DMS153 (cell line): Measurements from ENCODE around the gene SATB2.

Experiments
- DNase-seq: peaks from one replicate; lab custom pipeline; 2025; lab: John Stamatoyannopoulos, UW

SATB2 gene

GRCh38 chr2:199465988-199466691 is 8.4 kb upstream of the SATB2 start:
- no peak for DNase-seq

DNA sequence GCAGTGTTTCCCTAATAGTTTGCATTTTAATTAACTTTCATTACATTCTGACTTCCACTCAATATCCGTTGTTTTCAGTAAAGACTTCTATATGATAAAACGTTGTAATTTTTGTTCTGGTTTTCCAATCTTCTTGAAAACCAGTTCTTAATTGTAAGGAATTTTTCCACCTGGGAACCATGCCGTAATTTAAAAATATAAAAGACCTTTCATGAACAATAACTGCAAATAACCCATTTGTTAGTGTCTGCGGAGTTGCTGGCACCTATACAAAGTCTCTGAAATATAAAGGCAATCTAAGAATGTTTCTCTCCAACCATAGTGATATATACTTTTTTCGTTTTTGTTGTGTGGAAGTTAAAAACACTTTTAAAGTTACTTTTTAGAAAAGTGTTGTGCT is 7.7 kb upstream of the SATB2 start:
- no peak for DNase-seq

- no peak for DNase-seq
These were observed 7.0 kb upstream of the SATB2 start for GRCh38 chr2:199464606-199465352.

GRCh38 chr2:199463708-199464605 is 6.2 kb upstream of the SATB2 start:
- no peak for DNase-seq

DNA sequence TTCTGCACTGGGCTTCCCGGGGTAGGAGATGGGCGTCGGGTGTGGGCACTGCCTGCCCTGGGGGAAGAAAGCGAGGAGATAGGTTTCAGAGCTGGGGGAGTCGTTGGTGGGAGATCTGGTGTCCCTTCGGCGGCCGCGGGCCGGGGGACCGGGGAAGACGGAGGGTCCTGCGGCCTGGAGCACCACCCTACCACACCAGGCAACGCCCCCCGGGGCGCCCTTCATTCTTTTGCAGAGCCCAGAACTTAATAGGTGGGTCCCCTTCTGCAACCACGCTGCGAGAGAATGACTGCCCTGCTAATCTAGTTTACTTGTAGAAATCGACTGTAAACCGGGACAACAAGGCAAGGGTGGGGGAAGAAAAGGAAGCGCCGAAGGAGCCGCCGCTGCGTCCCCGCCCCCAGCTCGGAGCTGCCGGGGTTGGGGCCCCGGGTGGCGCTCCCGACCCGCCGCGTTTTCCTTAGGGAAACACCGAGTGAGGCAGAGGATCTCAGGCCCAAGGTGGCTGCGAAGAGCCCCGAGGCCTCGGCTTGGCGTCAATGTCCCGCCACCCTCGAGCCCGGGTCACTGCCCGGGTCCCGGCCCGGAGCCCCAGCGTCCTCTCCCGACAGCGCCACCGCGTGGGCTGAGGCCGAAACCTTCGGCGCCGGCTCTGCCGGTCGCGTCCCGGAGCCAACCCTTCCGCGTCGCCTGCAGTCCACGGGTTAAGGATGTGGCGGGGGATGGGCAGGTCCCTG is 5.4 kb upstream of the SATB2 start:
- DNase-seq = peak; percentile 36

GRCh38 chr2:199462347-199462955 is 4.7 kb upstream of the SATB2 start:
- no peak for DNase-seq

DNA sequence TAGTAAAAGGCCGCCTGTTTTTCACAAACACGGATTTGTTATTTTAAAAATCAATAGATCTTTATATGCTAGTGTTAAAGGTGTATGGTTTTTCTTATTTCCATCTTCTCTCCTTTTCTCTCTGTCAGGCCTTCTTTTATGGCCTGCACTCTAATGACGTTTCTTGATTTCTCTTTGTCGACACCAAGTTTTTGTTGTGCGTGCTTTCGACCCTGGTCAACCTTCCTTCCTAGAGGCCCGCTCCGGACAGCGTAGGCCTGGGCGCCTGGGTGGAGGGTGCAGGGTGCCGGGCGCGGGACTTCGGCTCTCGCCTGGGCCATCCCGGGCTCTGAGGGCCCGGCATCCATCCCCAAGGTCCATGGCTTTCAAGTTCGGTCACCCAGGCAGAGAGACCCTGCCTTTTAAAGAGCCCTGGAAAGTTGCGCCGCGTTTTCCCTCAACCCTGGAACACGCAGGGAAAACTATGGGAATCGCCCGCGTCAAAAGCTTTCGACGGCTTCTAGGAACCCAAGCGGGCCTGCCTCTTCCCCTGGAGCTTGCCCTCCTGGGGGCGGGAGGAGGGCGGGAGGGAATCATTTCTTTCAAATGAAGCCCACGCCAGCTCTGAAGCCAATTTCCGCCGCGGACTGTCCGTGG is 4.1 kb upstream of the SATB2 start:
- no peak for DNase-seq

DNA sequence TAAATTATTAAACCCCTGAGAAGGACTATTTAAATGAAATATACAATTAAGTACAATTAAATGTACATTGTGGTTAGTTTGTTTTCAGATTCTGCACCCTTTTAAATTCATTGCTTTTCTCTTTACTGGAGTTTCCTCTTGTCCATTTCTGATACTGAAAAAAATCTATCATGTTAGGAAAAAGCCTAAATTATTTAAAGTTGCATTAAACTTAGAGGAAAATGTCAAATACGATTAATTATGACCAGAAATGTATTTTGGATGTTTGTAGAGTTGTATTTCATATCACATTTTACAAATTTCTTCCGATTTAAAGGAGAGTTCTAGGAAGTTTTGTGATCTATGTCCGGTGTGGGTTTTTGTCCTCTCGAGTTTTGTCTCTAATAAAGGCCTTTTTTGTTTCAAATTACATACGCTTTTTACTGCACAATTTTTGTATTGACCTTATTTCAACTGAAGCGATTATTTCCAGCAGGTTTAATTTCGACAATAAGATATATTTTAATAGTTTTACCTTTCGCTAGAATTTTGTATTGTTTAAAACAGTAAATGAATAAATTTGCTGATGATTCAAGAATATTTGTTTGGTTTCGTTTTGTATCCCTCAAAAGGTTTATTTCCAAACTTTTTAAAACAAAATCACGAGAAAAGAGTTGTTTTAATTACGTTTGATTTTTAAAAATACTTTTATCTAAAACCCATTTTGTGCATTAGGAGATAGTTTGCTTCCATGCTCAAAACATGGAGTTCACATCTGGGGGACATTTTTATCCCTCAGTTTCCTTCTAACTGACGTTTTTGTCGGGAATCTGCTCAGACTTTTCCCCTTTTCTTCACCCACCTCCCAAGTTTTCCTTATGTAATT is 3.3 kb upstream of the SATB2 start:
- DNase-seq = no peak

DNA sequence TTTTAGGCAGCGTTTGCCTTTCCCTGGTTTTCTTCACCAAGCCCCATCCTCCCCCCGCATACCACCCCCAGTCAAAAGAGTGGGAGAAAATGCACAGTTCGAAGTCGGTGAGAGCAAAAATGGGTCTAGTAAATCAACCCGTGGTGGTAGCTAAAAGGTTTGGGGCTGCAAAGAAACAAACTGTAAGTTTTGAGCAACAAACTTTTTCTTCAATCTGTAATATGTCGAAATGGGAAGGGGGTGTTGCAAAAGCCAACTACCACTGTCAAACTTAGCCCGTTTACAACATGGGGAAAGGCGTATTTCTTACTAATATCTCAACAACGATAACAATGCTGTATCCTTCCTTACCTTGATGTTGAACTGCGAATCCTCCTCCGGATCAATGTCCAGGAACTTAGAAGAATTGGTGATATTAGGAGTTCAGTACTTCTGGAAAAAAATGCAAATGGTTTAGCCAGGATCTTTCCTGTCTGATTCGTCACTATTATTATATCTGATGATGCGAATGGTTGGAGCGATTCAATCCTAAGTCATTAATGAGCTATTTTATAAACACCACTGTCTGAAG is 2.4 kb upstream of the SATB2 start:
- DNase-seq = no peak

- peak; percentile 89 for DNase-seq
These were observed 1.8 kb upstream of the SATB2 start for GRCh38 chr2:199459286-199460100.

DNA sequence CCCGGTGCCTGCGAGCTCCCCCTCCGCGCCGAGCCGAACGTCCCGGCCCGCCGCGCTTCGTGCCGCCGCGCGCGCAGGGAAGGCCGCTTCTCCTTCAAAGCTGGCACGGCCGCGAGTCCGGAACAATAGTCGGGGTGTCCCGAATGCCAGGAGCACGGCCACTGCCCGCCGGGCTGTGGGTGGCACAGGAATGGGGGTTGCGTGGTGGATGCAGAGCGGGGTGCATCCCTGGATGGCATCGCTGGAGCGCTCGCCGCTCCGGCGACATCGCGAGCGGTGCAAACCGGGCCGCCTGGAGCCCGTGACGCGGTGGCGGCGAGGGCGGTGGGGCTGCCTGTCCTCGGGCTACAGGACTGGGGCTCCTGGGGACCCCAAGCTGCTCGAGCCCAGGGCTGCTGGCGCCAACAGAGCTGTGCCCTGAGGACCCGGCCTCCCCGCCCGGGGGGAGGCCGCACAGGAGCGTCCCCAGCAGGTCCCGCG is 1.1 kb upstream of the SATB2 start:
- DNase-seq = no peak

DNA sequence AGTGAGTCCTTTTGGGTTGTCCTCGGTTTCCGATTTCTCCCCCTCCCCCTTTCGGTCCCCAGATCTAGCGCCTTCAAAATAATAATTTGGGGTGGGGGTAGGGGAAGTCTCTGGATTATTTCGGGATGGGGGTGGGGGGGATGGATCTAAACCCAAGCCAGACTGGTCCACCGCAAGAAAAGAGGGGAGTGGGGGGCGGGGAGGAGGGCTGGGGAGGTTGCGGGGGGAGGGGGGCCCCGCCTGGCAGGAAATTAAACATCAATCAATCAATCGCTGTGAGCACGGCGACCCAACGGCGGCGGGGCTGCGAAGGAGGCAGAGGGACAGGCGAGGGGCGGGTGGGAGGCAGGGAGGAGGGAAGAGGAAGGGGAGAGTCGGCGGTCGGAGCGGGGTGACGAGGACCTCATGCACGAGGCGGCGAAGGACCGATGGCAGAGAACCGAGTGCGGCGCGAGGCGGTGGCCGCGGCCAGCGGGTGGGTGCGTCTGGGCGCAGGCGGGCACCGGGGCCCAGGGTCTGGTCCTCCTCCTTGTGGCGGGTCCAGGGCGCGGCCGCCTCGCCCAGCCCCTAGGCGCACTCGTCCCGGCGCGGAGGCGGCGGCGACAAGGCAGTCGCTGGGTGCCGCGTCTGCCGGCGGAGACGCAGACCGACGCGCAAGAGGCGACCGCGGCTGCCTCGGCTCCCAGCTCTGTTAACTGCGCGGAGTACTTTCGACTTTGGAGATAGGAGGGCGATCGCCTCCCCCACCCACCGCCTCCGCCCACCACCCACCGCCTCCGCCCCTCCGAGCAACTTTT is 468 bp upstream of the SATB2 start:
- peak; percentile 32 for DNase-seq

DNA sequence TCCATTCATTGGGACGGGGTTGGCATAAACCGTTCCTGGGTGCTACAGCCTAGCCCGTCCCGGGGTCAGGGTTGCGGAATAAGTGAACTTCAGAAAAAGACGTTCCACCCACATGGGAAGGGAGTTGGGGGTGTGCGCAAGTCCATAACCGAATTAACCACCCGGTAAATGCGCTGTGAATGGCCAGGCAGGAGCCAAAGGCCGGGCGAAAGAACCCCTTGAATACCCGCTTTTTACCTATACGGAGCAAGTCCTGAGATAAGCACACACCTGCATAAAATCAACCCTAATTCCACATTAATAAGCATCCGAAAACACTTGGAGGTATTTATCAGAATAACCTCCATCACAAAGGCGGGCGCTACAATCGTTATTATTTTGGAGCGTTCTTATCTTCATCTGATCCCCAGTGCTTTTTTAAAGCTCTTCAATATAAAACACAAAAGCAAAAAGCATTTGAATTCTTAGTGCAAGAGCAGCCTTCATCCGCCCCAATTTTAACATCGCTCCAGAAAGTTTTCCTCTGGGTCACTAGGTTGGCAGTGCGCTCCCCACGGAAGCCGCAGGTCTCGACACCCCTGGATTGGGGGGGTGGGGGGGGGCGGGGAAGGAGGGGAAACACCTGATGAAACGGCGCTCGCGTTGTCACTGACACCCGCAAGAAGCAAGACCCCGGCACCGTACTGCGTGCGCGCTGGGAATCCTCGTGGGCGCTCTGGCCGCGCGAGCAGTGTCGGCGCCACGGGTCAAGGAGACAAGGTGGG is 1.2 kb downstream of the SATB2 start:
- DNase-seq = no peak

DNA sequence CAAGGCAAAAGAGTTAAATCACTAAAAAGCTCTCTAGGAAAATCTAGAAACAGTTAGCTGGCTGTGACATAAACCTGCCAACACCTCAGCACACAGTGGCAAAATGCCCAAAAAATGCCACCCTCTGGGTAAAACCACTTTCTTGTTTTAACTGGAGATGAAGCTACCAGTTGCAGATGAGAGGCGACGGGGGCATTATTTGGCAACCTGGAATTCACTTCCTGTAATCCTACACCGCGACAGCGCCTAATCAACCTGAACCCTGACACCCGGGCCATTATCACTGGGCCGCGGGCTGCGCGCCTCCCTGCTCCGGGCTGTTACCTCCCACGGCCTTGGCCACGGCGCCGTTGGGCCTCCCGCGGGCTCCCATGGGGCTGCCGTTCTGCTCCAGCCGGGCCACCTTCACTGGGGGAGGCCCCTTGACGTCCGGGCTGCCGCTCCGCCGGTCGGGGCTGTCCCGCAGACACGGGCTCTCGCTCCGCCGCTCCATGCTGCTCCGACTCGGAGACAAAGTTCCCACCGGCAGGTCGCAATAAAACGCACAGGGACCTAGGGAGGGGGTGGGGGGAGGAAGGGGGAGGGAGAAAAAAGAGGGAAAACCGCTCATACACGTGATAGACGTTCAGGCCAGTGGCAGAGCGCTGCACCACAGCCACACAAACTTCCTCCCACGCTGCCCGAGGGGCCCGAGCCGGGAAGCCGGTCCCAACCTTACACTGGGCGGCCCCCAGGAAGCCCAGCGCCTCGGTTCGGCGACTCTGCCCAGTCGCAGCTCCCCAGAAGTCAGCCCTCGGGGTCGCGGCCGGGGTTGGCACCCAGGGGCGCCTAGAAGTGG is 2.0 kb downstream of the SATB2 start:
- DNase-seq = peak; percentile 78

DNA sequence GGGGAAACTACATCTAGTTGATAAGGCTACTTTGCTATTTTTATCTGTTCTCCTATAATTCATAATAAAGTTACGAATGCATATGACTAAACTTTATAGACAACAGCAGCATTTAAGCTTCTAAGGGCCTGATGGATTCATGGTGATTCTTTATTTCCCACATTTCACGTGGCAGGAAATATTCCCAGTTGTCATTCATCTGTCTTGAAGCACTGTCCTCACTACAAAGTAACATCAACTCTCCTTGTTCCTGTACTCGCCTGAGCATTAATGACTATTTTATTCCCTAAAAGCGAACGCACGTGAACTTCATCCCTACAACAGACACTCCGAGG is 2.6 kb downstream of the SATB2 start:
- DNase-seq = no peak

DNA sequence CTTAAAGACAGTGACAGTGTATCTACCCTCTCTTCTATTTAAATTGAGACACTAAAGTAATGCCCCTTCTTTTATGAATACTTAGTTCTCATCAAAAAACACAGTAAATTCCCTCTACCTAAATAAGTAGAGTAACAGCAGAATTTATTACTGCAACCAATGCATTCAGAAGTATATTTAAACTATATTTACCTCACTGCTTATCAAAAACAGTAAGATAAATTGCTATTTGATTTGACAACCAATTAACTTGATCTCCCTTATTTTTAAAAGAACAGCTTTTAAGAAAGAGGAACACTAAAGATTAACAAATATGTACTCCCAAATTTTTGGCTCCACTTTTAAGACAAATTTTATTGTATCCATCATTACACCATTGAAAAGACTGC is 4.8 kb downstream of the SATB2 start:
- DNase-seq = no peak
